Sciatic nerve (tissue), 2 donors: ENCODE results near the gene CBLN2. TPM values are rescaled to one million over a fixed set of nuclear protein-coding genes. Genes with fewer than 3 reads are reported as not detected.
A peak's percentile ranks its signal among the peaks of the same experiment; 100 is the strongest.

Experiments used
- ATAC-seq: fragments of 200-7000 bp; cut with Tn5 transposase; one replicate; pipeline ENCODE4 v1.9.1; 2020; ENCODE audit warnings: mild to moderate bottlenecking, moderate library complexity
- DNase-seq: peaks from one replicate; pipeline ENCODE4 v3.0.0-alpha.2; 2020; ENCODE audit warnings: low spot score
- intact Hi-C: fragments of 100-400 bp; cut with DNase I; formaldehyde crosslinking; loops from one replicate; pipeline ENCODE4 v1.14.2; 2022
- total RNA-seq: library from RNA; stranded (reverse); fragmentation: NEBNext Ultra II Directional; extraction: Animal tissue kit (Norgen Biotek cat#: 25700); gene quantifications from one replicate; pipeline ENCODE4 v1.2.1, GENCODE V29; 2021
- donor health status: DM: no; HTN: no; CAD: no.
- donor health status: DM: no; HTN: no; CAD: no.

Gene CBLN2
- not detected for total RNA-seq

GRCh38 chr18:72544092-72544886, at the start of gene CBLN2:
Gene CBLN2, minus strand, starts transcription at chr18:72544342. Its CDS starts 2,182 bp downstream, at chr18:72542160.
- ATAC-seq (peak; percentile 20), DNase-seq (no peak)
- intact Hi-C loops: no loop called here

- no peak for DNase-seq
- intact Hi-C loops: no loop called here
- no peak for ATAC-seq
Observed at GRCh38 chr18:72588360-72588759, 44.2 kb upstream of the CBLN2 start.

GRCh38 chr18:72584787-72585186, 40.6 kb upstream of the CBLN2 start:
- intact Hi-C loops: no loop called here
- DNase-seq: no peak
- ATAC-seq: peak; percentile 36

DNA sequence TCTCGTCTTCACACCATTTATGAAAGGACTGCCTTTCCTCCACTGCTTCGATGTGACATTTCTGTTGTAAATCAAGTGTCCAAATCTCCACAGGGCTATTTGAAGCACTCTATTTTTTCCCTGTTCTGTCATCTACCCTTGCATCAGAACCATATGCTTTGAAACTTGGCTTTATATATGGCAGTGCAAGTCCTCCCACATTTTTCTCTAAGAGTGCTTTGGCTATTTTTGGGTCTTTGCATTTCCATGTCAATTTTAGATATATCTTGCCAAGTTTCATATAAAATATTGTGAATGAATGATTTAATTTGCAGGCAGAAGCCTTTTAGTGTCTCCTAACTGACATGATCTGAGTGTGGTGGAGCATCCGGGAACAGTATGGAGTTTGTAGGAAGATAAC, 37.8 kb upstream of the CBLN2 start:
- intact Hi-C loops: no loop called here
- no peak for DNase-seq
- ATAC-seq: no peak

- DNase-seq (no peak), ATAC-seq (no peak)
- intact Hi-C loops: no loop called here
Observed at GRCh38 chr18:72572896-72573295, 28.8 kb upstream of the CBLN2 start.

- intact Hi-C loops: no loop called here
- ATAC-seq: no peak
- DNase-seq: no peak
Observed at GRCh38 chr18:72566290-72566689, 22.1 kb upstream of the CBLN2 start.

- no peak for DNase-seq
- intact Hi-C loops: no loop called here
- no peak for ATAC-seq
Observed at GRCh38 chr18:72555968-72556367, 11.8 kb upstream of the CBLN2 start.

GRCh38 chr18:72555101-72555500, 11.0 kb upstream of the CBLN2 start:
- intact Hi-C loops: no loop called here
- DNase-seq: no peak
- ATAC-seq: no peak

DNA sequence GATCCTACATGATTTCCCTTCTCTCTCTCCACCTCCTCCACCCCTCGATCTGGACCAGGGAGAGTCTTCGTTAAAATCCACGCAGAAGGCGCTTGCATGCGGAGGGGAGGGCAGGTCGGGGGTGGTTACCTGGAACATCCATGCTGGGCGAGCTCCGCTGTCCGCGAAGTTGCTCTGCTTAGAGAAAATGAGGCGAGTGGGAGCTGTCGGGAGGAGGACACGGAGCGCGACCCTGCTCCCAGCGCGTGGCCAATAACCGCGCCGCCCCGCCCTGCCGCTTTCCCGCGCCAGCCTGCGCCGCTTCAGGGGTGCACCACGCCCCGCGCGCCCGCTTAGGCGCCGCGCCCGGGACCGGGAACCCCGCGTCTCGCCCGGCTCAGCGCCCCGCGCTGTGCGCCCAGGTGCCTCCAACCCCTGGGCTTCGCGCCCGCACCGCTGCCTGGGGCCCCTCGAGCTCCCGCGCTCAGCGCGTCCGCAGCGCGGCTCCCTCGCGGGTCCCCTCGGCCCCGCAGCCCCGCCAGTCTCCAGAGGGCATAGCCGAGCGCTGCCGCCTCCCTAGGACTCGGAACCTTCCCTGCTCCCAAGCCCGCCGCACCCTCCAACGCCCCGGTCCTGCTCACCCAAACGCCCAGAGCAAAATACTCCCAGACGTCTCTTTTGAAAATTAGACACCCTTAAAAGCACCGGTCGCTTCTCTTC, 636 bp downstream of the CBLN2 start:
- no peak for ATAC-seq
- DNase-seq: no peak
- intact Hi-C loops: no loop called here

GRCh38 chr18:72542984-72543356, 1.2 kb downstream of the CBLN2 start:
- ATAC-seq: no peak
- intact Hi-C loops: no loop called here
- no peak for DNase-seq

DNA sequence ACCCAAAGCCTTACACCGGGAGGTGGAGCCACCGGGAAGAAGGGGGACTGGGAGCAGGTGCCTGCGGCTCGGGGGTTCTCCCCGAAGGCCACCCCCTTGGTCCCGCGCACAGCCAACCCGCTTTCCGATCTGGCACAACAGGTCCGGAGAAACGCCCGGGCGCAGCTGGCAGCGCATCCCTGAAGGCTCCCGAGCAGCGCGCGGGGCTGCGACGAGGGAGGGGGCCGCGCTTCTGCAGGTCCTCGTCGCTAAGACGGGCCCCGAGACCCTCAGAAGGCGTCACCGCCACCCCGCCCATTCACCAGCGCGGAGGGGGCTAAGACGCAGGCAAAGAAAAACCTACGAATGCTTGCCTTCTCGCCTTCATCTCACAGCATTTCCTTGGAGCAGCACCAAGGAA, 1.8 kb downstream of the CBLN2 start:
- DNase-seq: no peak
- no peak for ATAC-seq
- intact Hi-C loops: no loop called here

- intact Hi-C loops: no loop called here
- ATAC-seq (no peak), DNase-seq (no peak)
Observed at GRCh38 chr18:72541871-72542332, 2.2 kb downstream of the CBLN2 start.

DNA sequence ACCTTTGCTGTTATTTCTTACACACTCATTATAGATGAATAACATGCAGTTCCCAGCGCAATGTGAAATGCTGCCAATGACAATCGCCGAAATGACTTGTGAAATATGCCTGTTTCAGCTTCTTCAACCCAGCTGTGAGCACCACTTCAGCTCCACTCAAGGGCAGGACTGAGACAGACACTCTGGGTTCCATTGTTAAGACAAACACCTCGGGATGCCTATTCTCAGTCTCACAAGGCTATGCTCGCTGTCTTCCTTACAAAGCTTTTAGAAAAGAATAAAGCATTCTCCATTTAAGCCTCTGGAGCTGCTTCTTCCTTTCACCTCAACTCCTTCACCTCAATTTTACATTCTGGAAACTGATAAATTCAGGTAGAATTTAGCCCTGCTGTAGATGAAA, 4.2 kb downstream of the CBLN2 start:
- ATAC-seq (no peak), DNase-seq (no peak)
- intact Hi-C loops: no loop called here

DNA sequence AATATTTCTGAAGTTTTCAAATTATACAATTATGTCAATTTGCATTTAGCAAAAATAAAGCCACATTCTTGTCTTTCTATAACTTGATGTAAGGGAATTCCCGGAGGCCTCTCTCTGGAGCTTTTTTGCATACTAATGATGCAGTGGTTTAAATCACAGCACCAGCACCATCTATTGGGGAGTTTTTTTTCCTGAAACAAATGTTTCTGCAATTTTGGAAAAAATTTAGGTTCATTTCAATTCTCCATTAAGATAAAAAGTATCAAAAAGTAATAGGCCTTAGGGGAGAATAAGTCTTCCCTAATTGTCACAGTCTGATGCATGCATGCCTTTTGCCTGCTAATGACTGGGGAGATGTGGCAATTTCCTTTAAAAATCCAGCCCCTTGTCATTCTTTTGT, 13.5 kb downstream of the CBLN2 start:
- intact Hi-C loops: no loop called here
- DNase-seq (no peak), ATAC-seq (no peak)

GRCh38 chr18:72504866-72505265, 39.3 kb downstream of the CBLN2 start:
- intact Hi-C loops: no loop called here
- ATAC-seq (no peak), DNase-seq (no peak)

DNA sequence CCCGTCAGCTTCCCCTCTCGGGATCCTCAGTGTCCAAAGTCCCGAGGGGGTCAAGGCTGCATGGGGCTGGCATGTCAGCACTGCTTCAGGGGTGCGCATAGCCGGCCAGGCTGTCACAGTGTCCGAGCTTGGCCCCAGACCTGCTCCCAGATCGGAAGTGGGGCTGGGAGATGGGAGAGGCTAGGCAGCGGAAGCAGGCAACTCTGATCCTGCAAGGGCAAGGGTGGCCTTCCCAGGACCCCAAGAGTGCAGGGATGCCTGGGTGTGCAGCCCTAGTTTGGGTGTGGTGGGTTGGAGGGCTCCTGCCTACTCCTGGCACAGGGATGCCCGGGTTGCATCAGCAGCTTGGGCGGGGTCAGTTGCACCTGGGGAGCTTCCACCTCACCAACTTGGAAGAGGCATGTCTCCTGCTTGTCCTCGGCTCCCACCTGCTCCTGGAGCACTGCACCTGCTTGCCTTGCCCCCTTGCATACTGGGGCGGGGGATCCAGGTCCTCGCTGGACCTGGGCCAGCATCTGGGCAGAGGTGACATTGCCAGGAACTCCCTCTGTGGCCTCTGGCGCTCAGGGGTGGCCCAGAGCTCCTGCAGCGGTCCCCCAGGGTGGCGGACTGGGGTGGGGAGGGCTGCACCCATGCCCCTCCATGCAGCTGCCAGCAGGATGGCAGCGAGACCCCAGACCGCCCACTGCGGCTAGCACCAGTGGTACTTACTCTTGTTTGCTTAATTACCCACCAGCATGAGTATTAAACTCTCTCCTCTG, 41.3 kb downstream of the CBLN2 start:
- ATAC-seq: peak; percentile 32
- intact Hi-C loops: no loop called here
- no peak for DNase-seq

DNA sequence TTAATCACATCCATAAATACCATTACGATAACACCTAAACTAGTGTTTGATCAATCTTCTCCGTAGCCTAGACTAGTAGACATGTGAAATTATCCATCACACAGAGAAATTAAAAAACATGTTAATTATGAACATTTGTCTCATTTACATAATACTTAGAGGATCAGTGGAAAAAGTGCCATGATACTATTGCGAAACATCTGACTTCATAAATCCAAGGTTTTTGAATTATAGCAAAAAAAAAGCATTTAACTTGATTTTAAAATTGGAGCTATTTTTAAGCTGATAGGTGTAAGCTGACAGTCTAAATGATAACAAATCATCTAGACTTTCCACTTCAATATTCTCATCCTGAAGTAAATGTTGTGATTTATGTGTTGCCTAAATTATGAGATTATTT, 51.6 kb downstream of the CBLN2 start:
- DNase-seq (no peak), ATAC-seq (no peak)
- intact Hi-C loops: no loop called here
